GM23338 (cell line): Measurements from ENCODE around the gene ZNF219.

Experiments used
- CTCF ChIP-seq, 2 experiments: fragments of 200-600 bp in 1 of 2; sonication (generic) in 1 of 2; conservative IDR thresholded peaks; 2 replicates each; pipeline versions ENCODE4 v1.5.1 to v1.6.1; 2016 to 2017; ENCODE audit warnings: antibody characterized with exemption in 2 of 2, low read depth in 2 of 2, mild to moderate bottlenecking in 2 of 2, moderate library complexity in 1 of 2
- ZNF331 ChIP-seq: fragments of 250-450 bp; sonication (Bioruptor Pico); IDR thresholded peaks from 2 replicates; pipeline ENCODE4 v1.5.0; 2020; ENCODE audit warnings: low read depth, mild to moderate bottlenecking, moderate library complexity

- TF ChIP-seq CTCF (conservative IDR thresholded peaks at IDR 0.05; ENCODE audit: low read depth in 2 of 2), result no peak
- no peak for TF ChIP-seq ZNF331 (CRISPR knock-in tag)
Observed at GRCh38 chr14:21054768-21055145, 43.7 kb downstream of the ZNF219 start.
